ENCODE data around the gene NAGS.
A peak's percentile ranks its signal among the peaks of the same experiment; 100 is the strongest.
"Not testable (repeated sequence)": the region's sequence is repeated elsewhere in the genome, so short reads cannot be mapped to it uniquely, and the experiment has no call there.

Gene NAGS

GRCh38 chr17:43994272-43995149 is 9.9 kb upstream of the NAGS start:
- Histone ChIP-seq H3K27ac (ENCODE audit: low read length) (no peak overlapping the region), H4K20me1 (ENCODE audit: insufficient read depth, low read length) (no peaks in the 10 kb centered on the region), H3K4me3 (ENCODE audit: low read length) (peak overlapping the region; percentile 77), H3K9me3 (ENCODE audit: insufficient read depth, low read length) (no peaks in the 10 kb centered on the region), H3K4me2 (ENCODE audit: low read length) (peak overlapping the region; percentile 77), H3K9ac (ENCODE audit: low read length) (peak overlapping the region; percentile 61; the same call in 1 of the 2 replicates), H2AFZ (ENCODE audit: low read depth, low read length) (peak overlapping the region; percentile 88), H3K4me1 (ENCODE audit: low read length) (peaks cover 4% of the 10 kb centered on the region; the same call in 1 of the 2 replicates), H3K79me2 (ENCODE audit: low read length) (no peaks in the 10 kb centered on the region), H3K27me3 (ENCODE audit: low read depth, low read length) (no peaks in the 10 kb centered on the region), H3K36me3 (replicated peaks; ENCODE audit: low read depth, low read length) (no peaks in the 10 kb centered on the region)
- TF ChIP-seq EZH2phosphoT487 (IDR thresholded peaks at IDR 0.05; ENCODE audit: low read depth) (no peak), CTCF (IDR thresholded peaks at IDR 0.05; ENCODE audit: low read depth, low read length) (peak; percentile 86)

GRCh38 chr17:43995150-43995471 is 9.3 kb upstream of the NAGS start:
- Histone ChIP-seq H3K4me2 (ENCODE audit: low read length) (peak overlapping the region; percentile 77), H4K20me1 (ENCODE audit: insufficient read depth, low read length) (no peaks in the 10 kb centered on the region), H3K27ac (ENCODE audit: low read length) (no peak overlapping the region), H3K9me3 (ENCODE audit: insufficient read depth, low read length) (no peaks in the 10 kb centered on the region), H3K9ac (ENCODE audit: low read length) (peak overlapping the region; percentile 61; the same call in 1 of the 2 replicates), H3K4me3 (ENCODE audit: low read length) (peak overlapping the region; percentile 77), H2AFZ (ENCODE audit: low read depth, low read length) (peak overlapping the region; percentile 88), H3K36me3 (replicated peaks; ENCODE audit: low read depth, low read length) (no peaks in the 10 kb centered on the region), H3K27me3 (ENCODE audit: low read depth, low read length) (no peaks in the 10 kb centered on the region), H3K79me2 (ENCODE audit: low read length) (no peaks in the 10 kb centered on the region), H3K4me1 (ENCODE audit: low read length) (peaks cover 4% of the 10 kb centered on the region; the same call in 1 of the 2 replicates)
- no peak for TF ChIP-seq CTCF (IDR thresholded peaks at IDR 0.05; ENCODE audit: low read depth, low read length)
- TF ChIP-seq EZH2phosphoT487 (IDR thresholded peaks at IDR 0.05; ENCODE audit: low read depth), result no peak

GRCh38 chr17:43997180-43997579 is 7.2 kb upstream of the NAGS start:
- not testable (repeated sequence) for H4K20me1 ChIP-seq (ENCODE audit: insufficient read depth, low read length); H3K27ac ChIP-seq (ENCODE audit: low read length); H3K4me2 ChIP-seq (ENCODE audit: low read length); H3K9ac ChIP-seq (ENCODE audit: low read length); H3K36me3 ChIP-seq (replicated peaks; ENCODE audit: low read depth, low read length); H3K4me3 ChIP-seq (ENCODE audit: low read length); H2AFZ ChIP-seq (ENCODE audit: low read depth, low read length); H3K79me2 ChIP-seq (ENCODE audit: low read length); H3K9me3 ChIP-seq (ENCODE audit: insufficient read depth, low read length); H3K4me1 ChIP-seq (ENCODE audit: low read length); H3K27me3 ChIP-seq (ENCODE audit: low read depth, low read length)

GRCh38 chr17:43998552-43998951 is 5.9 kb upstream of the NAGS start:
- Histone ChIP-seq H3K9me3 (ENCODE audit: insufficient read depth, low read length) (no peaks in the 10 kb centered on the region), H3K4me2 (ENCODE audit: low read length) (no peak overlapping the region), H3K36me3 (replicated peaks; ENCODE audit: low read depth, low read length) (no peaks in the 10 kb centered on the region), H3K9ac (ENCODE audit: low read length) (no peak overlapping the region), H3K4me1 (ENCODE audit: low read length) (peaks cover 4% of the 10 kb centered on the region; the same call in 1 of the 2 replicates), H3K27me3 (ENCODE audit: low read depth, low read length) (no peaks in the 10 kb centered on the region), H4K20me1 (ENCODE audit: insufficient read depth, low read length) (no peaks in the 10 kb centered on the region), H2AFZ (ENCODE audit: low read depth, low read length) (no peak overlapping the region), H3K4me3 (ENCODE audit: low read length) (no peak overlapping the region), H3K27ac (ENCODE audit: low read length) (no peak overlapping the region), H3K79me2 (ENCODE audit: low read length) (no peaks in the 10 kb centered on the region)
- TF ChIP-seq CTCF (IDR thresholded peaks at IDR 0.05; ENCODE audit: low read depth, low read length), result no peak
- no peak for TF ChIP-seq EZH2phosphoT487 (IDR thresholded peaks at IDR 0.05; ENCODE audit: low read depth)

Data from OCI-LY3 (cell line).